Type B pancreatic cell (in vitro differentiated cells): Measurements from ENCODE around the gene ZMIZ1. TPM values are rescaled to one million over a fixed set of nuclear protein-coding genes. Genes with fewer than 3 reads are reported as not detected.

ENCODE experiments used
- DNase-seq: peaks from one replicate; pipeline ENCODE4 v3.0.0; 2021; ENCODE audit warnings: mixed read lengths; ENCODE audit not compliant: unreplicated experiment; ENCODE audit errors: extremely low spot score
- H3K27ac Mint-ChIP-seq: 2 replicates; pipeline ENCODE4 v1.8.0; 2021; ENCODE audit warnings: mild to moderate bottlenecking, mixed read lengths
- H3K27me3 Mint-ChIP-seq: 2 replicates; pipeline ENCODE4 v1.8.0; 2021; ENCODE audit warnings: mixed read lengths
- H3K36me3 Mint-ChIP-seq: 2 replicates; pipeline ENCODE4 v1.8.0; 2021; ENCODE audit warnings: mixed read lengths
- H3K4me1 Mint-ChIP-seq: one replicate; pipeline ENCODE4 v1.8.0; 2021; ENCODE audit warnings: mixed read lengths; ENCODE audit not compliant: unreplicated experiment
- H3K4me3 Mint-ChIP-seq: 2 replicates; pipeline ENCODE4 v1.8.0; 2021; ENCODE audit warnings: mild to moderate bottlenecking, mixed read lengths
- H3K9me3 Mint-ChIP-seq: 2 replicates; pipeline ENCODE4 v1.8.0; 2021; ENCODE audit warnings: mixed read lengths
- CTCF ChIP-seq: fragments of 200-600 bp; sonication (generic); conservative IDR thresholded peaks from 2 replicates; pipeline ENCODE4 v1.5.0; 2021; ENCODE audit warnings: antibody characterized with exemption, mild to moderate bottlenecking
- total RNA-seq: library from RNA; stranded (reverse); gene quantifications from 2 replicates; pipeline ENCODE4 v1.2.1, GENCODE V29; 2021; ENCODE audit warnings: low replicate concordance

The ZMIZ1 gene
- total RNA-seq, 1 donor from 2014 or later = 102 TPM

GRCh38 chr10:79234391-79235315 lies 165.9 kb downstream of the ZMIZ1 start:
- Mint-ChIP-seq H3K27me3 (no peaks in the 10 kb centered on the region), H3K4me3 (no peak overlapping the region), H3K4me1 (peaks cover 68% of the 10 kb centered on the region), H3K36me3 (peaks cover 24% of the 10 kb centered on the region), H3K9me3 (no peaks in the 10 kb centered on the region), H3K27ac (no peak overlapping the region)
- TF ChIP-seq CTCF = no peak
- DNase-seq = no peak

GRCh38 chr10:79235765-79236432 lies 167.1 kb downstream of the ZMIZ1 start:
- H3K4me1 Mint-ChIP-seq = peaks cover 69% of the 10 kb centered on the region

GRCh38 chr10:79236433-79236765 lies 167.6 kb downstream of the ZMIZ1 start:
- Mint-ChIP-seq H3K27me3 (peaks cover under 1% of the 10 kb centered on the region), H3K27ac (peak overlapping the region; percentile 85), H3K4me3 (no peak overlapping the region), H3K9me3 (no peaks in the 10 kb centered on the region), H3K4me1 (peaks cover 74% of the 10 kb centered on the region), H3K36me3 (peaks cover 25% of the 10 kb centered on the region)
- no peak for DNase-seq
- TF ChIP-seq CTCF = no peak

More at GRCh38 chr10:79235765-79236432, 167.1 kb downstream of the ZMIZ1 start:
- DNase-seq = no peak
- no peaks in the 10 kb centered on the region for H3K9me3 Mint-ChIP-seq
- peak overlapping the region; percentile 42 for H3K27ac Mint-ChIP-seq
- no peak overlapping the region for H3K4me3 Mint-ChIP-seq
- H3K27me3 Mint-ChIP-seq = no peaks in the 10 kb centered on the region
- no peak for TF ChIP-seq CTCF
- H3K36me3 Mint-ChIP-seq = peaks cover 25% of the 10 kb centered on the region

GRCh38 chr10:79237454-79238157 lies 168.8 kb downstream of the ZMIZ1 start:
- Mint-ChIP-seq H3K27ac (peak overlapping the region; percentile 70), H3K9me3 (no peaks in the 10 kb centered on the region), H3K27me3 (peaks cover 4% of the 10 kb centered on the region), H3K4me1 (peaks cover 75% of the 10 kb centered on the region), H3K4me3 (no peak overlapping the region), H3K36me3 (peaks cover 22% of the 10 kb centered on the region)
- DNase-seq = no peak
- no peak for TF ChIP-seq CTCF

- peaks cover 22% of the 10 kb centered on the region for H3K36me3 Mint-ChIP-seq
- H3K4me3 Mint-ChIP-seq = peak overlapping the region; percentile 70
- H3K27me3 Mint-ChIP-seq = peaks cover 4% of the 10 kb centered on the region
- no peak for DNase-seq
- H3K9me3 Mint-ChIP-seq = no peaks in the 10 kb centered on the region
- peak overlapping the region; percentile 70 for H3K27ac Mint-ChIP-seq
- no peak for TF ChIP-seq CTCF
- H3K4me1 Mint-ChIP-seq = peaks cover 75% of the 10 kb centered on the region
Observed at GRCh38 chr10:79238158-79238520, 169.4 kb downstream of the ZMIZ1 start.
